ENCODE measurements around the gene CNTLN. TPM values are rescaled to one million over a fixed set of nuclear protein-coding genes. Genes with fewer than 3 reads are reported as not detected.

CNTLN gene
- total and polyA plus RNA-seq, 8 donors, result 0.58 to 28.5 (median 3.3) TPM

GRCh38 chr9:17294822-17295624 lies 160.2 kb downstream of the CNTLN start:
- intact Hi-C loops (cut with DNase I; ENCODE audit: low total_unique reads), result no loop called here
- Histone ChIP-seq H3K36me3 (peaks cover 0 to 12% (median 6%) of the 10 kb centered on the region in 4 donors), H3K9me3 (no peaks in the 10 kb centered on the region), H3K27me3 (no peaks in the 10 kb centered on the region), H3K4me3 (no peak overlapping the region), H3K27ac (no peak overlapping the region), H3K4me1 (no peaks in the 10 kb centered on the region)
- no peak for TF ChIP-seq POLR2A (IDR thresholded peaks at IDR 0.05)
- no peak for TF ChIP-seq POLR2AphosphoS5 (IDR thresholded peaks at IDR 0.05)
- TF ChIP-seq CTCF (IDR thresholded peaks at IDR 0.05), result no peak
- no peak for TF ChIP-seq EP300 (IDR thresholded peaks at IDR 0.05)
- 94 to 99% (median 97%) methylated on average over 23 to 36 of the region's 41 CpGs for WGBS, 5 donors
- DNase-seq, result no peak

DNA sequence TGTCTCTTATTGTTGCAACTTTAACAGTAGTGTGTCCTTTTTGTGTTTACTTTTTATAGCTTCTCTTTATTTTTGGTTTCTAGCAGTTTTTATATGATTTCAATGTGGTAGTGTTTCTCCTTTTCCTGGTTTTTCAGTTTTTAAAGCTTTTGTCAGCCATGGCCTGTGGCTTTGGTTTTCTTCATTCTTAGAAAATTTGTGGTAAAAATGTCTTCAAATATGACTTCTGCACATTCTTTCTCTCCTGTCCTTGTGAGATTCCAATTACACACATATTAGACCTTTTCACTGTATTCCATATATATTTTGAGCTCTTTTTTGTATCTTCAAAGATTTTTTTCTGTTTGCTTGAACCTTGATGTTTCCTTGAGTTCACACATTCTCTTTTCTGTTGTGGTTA lies 180.5 kb downstream of the CNTLN start:
- no peak for TF ChIP-seq POLR2AphosphoS5 (IDR thresholded peaks at IDR 0.05)
- no peak for TF ChIP-seq POLR2A (IDR thresholded peaks at IDR 0.05)
- TF ChIP-seq EP300 (IDR thresholded peaks at IDR 0.05), result no peak
- TF ChIP-seq CTCF (IDR thresholded peaks at IDR 0.05), result no peak
- Histone ChIP-seq H3K9me3 (no peaks in the 10 kb centered on the region), H3K4me3 (no peak overlapping the region), H3K36me3 (peaks cover 0 to 8% (median 2%) of the 10 kb centered on the region in 4 donors), H3K4me1 (no peaks in the 10 kb centered on the region), H3K27me3 (no peaks in the 10 kb centered on the region), H3K27ac (no peak overlapping the region)
- intact Hi-C loops (cut with DNase I; ENCODE audit: low total_unique reads), result no loop called here
- no peak for DNase-seq

- Histone ChIP-seq H3K36me3 (peaks cover 0 to 3% (median 0%) of the 10 kb centered on the region in 4 donors), H3K27me3 (no peaks in the 10 kb centered on the region), H3K27ac (no peak overlapping the region), H3K9me3 (no peaks in the 10 kb centered on the region), H3K4me1 (no peaks in the 10 kb centered on the region), H3K4me3 (no peak overlapping the region)
- 93 to 97% (median 94%) methylated on average over 4 of the region's 4 CpGs for WGBS, 5 donors
- DNase-seq, result no peak
- TF ChIP-seq CTCF (IDR thresholded peaks at IDR 0.05) (no peak), POLR2A (IDR thresholded peaks at IDR 0.05) (no peak), POLR2AphosphoS5 (IDR thresholded peaks at IDR 0.05) (no peak), EP300 (IDR thresholded peaks at IDR 0.05) (no peak)
- intact Hi-C loops (cut with DNase I; ENCODE audit: low total_unique reads), result no loop called here
Measured at GRCh38 chr9:17318821-17319320, 184.0 kb downstream of the CNTLN start.

GRCh38 chr9:17319864-17320263 lies 185.0 kb downstream of the CNTLN start:
- Histone ChIP-seq H3K4me1 (no peaks in the 10 kb centered on the region), H3K27ac (no peak overlapping the region), H3K9me3 (no peaks in the 10 kb centered on the region), H3K4me3 (no peak overlapping the region), H3K27me3 (no peaks in the 10 kb centered on the region), H3K36me3 (peaks cover 0 to 3% (median 0%) of the 10 kb centered on the region in 4 donors)
- no peak for TF ChIP-seq CTCF (IDR thresholded peaks at IDR 0.05)
- DNase-seq, result no peak
- intact Hi-C loops (cut with DNase I; ENCODE audit: low total_unique reads), result no loop called here
- WGBS, 5 donors, result 28 to 57% (median 44%) methylated on average over 1 of the region's 1 CpG
